Panc1 (cell line): Measurements from ENCODE around the gene SMYD2. TPM values are rescaled to one million over a fixed set of nuclear protein-coding genes. Genes with fewer than 3 reads are reported as not detected.

Experiments used
- ATAC-seq: fragments of 200-7000 bp; cut with Tn5 transposase; 2 replicates; pipeline ENCODE4 v1.9.1; 2020; ENCODE audit warnings: mild to moderate bottlenecking, moderate library complexity
- BruUV-seq: library from RNA; stranded (reverse); fragments of 400-500 nt; replicated peaks from 2 replicates; lab custom pipeline; 2021; lab: Mats Ljungman, UMichigan
- CTCF ChIA-PET: fragments of 300-600 bp; sonication (Branson Sonifier 250); formaldehyde crosslinking; loops from one replicate; lab custom pipeline; 2022; ENCODE audit warnings: antibody characterized with exemption; lab: Charles Lee
- POLR2A ChIA-PET: fragments of 300-600 bp; sonication (Branson Sonifier 250); formaldehyde crosslinking; loops from one replicate; lab custom pipeline; 2022; ENCODE audit warnings: antibody characterized with exemption; lab: Charles Lee
- DNase-seq: peaks from one replicate; pipeline ENCODE4 v3.0.0-alpha.2; 2010; ENCODE audit warnings: low read depth, low spot score
- H3K27ac ChIP-seq: 2 replicates; pipeline ENCODE4 v1.5.1; 2011; ENCODE audit warnings: mild to moderate bottlenecking, low read length, inconsistent platforms
- H3K27me3 ChIP-seq: fragments of 200-500 bp; sonication (Bioruptor generic); 2 replicates; pipeline ENCODE4 v1.6.0; 2014; ENCODE audit warnings: low read length, inconsistent platforms; ENCODE audit not compliant: control insufficient read depth, insufficient read depth
- H3K36me3 ChIP-seq: fragments of 200-500 bp; sonication (Bioruptor generic); 2 replicates; pipeline ENCODE4 v1.5.1; 2014; ENCODE audit warnings: inconsistent platforms, mild to moderate bottlenecking, low read length, moderate library complexity; ENCODE audit not compliant: control insufficient read depth, insufficient read depth
- H3K4me1 ChIP-seq: 2 replicates; pipeline ENCODE4 v1.5.1; 2011; ENCODE audit warnings: inconsistent platforms, mild to moderate bottlenecking, low read length, moderate library complexity; ENCODE audit not compliant: control insufficient read depth, insufficient read depth
- H3K4me3 ChIP-seq, 2 experiments: 2 replicates each; pipeline ENCODE4 v1.5.1; 2011 to 2012; ENCODE audit warnings: low read depth in 2 of 2, low read length in 2 of 2, mild to moderate bottlenecking in 2 of 2, inconsistent platforms in 1 of 2, moderate library complexity in 1 of 2
- H3K9me3 ChIP-seq: fragments of 200-500 bp; sonication (Bioruptor generic); 2 replicates; pipeline ENCODE4 v1.5.1; 2014; ENCODE audit warnings: low read depth, mild to moderate bottlenecking, inconsistent platforms, low read length, moderate library complexity; ENCODE audit not compliant: control insufficient read depth, insufficient read depth
- CTCF ChIP-seq: fragments of 450-650 bp; IDR thresholded peaks from 2 replicates; pipeline ENCODE4 v1.5.1; 2017; ENCODE audit warnings: mild to moderate bottlenecking
- POLR2AphosphoS5 ChIP-seq: IDR thresholded peaks from 2 replicates; pipeline ENCODE4 v1.6.1; 2012; ENCODE audit warnings: mild to moderate bottlenecking, low read depth, low read length, moderate library complexity
- REST ChIP-seq, 2 experiments: IDR thresholded peaks; 2 replicates each; pipeline ENCODE4 v1.6.1; 2011 to 2012; ENCODE audit warnings: low read depth in 2 of 2, control low read depth in 1 of 2, low read length in 1 of 2, mild to moderate bottlenecking in 1 of 2, moderate library complexity in 1 of 2; ENCODE audit not compliant: insufficient read depth in 1 of 2
- SIN3A ChIP-seq: IDR thresholded peaks from 2 replicates; pipeline ENCODE4 v1.6.1; 2012; ENCODE audit warnings: low read depth, mild to moderate bottlenecking, low read length, moderate library complexity, borderline replicate concordance; ENCODE audit not compliant: insufficient read depth
- TCF7L2 ChIP-seq: IDR thresholded peaks from 2 replicates; pipeline ENCODE4 v1.6.1; 2011; ENCODE audit warnings: mild to moderate bottlenecking, low read depth, low read length, inconsistent platforms
- in situ Hi-C: cut with HindIII; loops from 2 replicates; pipeline ENCODE4 v1.10.0; 2016; ENCODE audit warnings: low sequenced_read_pairs, low pct_unique_long_range_greater_than_20kb
- intact Hi-C: fragments of 100-400 bp; cut with micrococcal nuclease; formaldehyde crosslinking; loops from one replicate; pipeline ENCODE4 v1.10.0; 2022; ENCODE audit not compliant: unreplicated experiment
- total RNA-seq: library from RNA; stranded (reverse); gene quantifications from one replicate; pipeline ENCODE4 v1.2.1, GENCODE V29; 2021; ENCODE audit not compliant: unreplicated experiment

The SMYD2 gene
- total RNA-seq, 1 experiment from 2014 or later: 31.0 TPM

GRCh38 chr1:214361636-214362035, 80.7 kb downstream of the SMYD2 start:
- Histone ChIP-seq H3K36me3 (peaks cover 45% of the 10 kb centered on the region), H3K27ac (no peak overlapping the region), H3K4me3 (no peak overlapping the region), H3K27me3 (no peaks in the 10 kb centered on the region), H3K9me3 (no peaks in the 10 kb centered on the region), H3K4me1 (no peaks in the 10 kb centered on the region)
- TF ChIP-seq TCF7L2 (no peak), SIN3A (no peak), REST (IDR thresholded peaks at IDR 0.05; ENCODE audit: insufficient read depth in 1 of 2, low read depth in 2 of 2, low read length in 1 of 2) (no peak), POLR2AphosphoS5 (no peak), CTCF (no peak)
- intact Hi-C loops (no loop called here), in situ Hi-C loops (no loop called here)
- BruUV-seq: no TSS peak
- ATAC-seq (no peak), DNase-seq (no peak)
- CTCF ChIA-PET: no interaction called here
- POLR2A ChIA-PET: no interaction called here

GRCh38 chr1:214362188-214362882, 81.4 kb downstream of the SMYD2 start:
- Histone ChIP-seq H3K4me3 (no peak overlapping the region), H3K4me1 (no peaks in the 10 kb centered on the region), H3K27me3 (no peaks in the 10 kb centered on the region), H3K9me3 (no peaks in the 10 kb centered on the region), H3K27ac (no peak overlapping the region), H3K36me3 (peaks cover 38% of the 10 kb centered on the region)
- intact Hi-C loops: no loop called here
- in situ Hi-C loops: no loop called here
- DNase-seq (no peak), ATAC-seq (no peak)
- BruUV-seq: no TSS peak
- ChIA-PET POLR2A (no interaction called here), CTCF (no interaction called here)
- no peak for TF ChIP-seq CTCF
- TF ChIP-seq TCF7L2: no peak
- TF ChIP-seq POLR2AphosphoS5: no peak
- no peak for TF ChIP-seq REST (IDR thresholded peaks at IDR 0.05; ENCODE audit: insufficient read depth in 1 of 2, low read depth in 2 of 2, low read length in 1 of 2)
- no peak for TF ChIP-seq SIN3A
